GM12878 (cell line): Measurements from ENCODE around the gene OGFR. TPM values are rescaled to one million over a fixed set of nuclear protein-coding genes. Genes with fewer than 3 reads are reported as not detected.
A peak's percentile ranks its signal among the peaks of the same experiment; 100 is the strongest.

Experiments used
- BACH1 ChIP-seq: fragments of 450-650 bp; IDR thresholded peaks from 2 replicates; pipeline ENCODE4 v1.6.1; 2017; ENCODE audit warnings: mild to moderate bottlenecking, borderline replicate concordance
- CBFB ChIP-seq: IDR thresholded peaks from 2 replicates; pipeline ENCODE4 v1.6.1; 2016; ENCODE audit warnings: antibody characterized with exemption, low read depth
- EGR1 ChIP-seq, 2 experiments: IDR thresholded peaks; 1 replicate in 1 of 2; 2 replicates in 1 of 2; pipeline ENCODE4 v1.6.1; 2011 to 2012; ENCODE audit warnings: low read depth in 2 of 2, low read length in 2 of 2, borderline replicate concordance in 1 of 2, mild to moderate bottlenecking in 1 of 2, moderate library complexity in 1 of 2
- GABPA ChIP-seq: IDR thresholded peaks from 2 replicates; pipeline ENCODE4 v1.6.1; 2014; ENCODE audit warnings: antibody characterized with exemption, low read depth, mild to moderate bottlenecking, inconsistent platforms
- HDGF ChIP-seq: fragments of 450-650 bp; IDR thresholded peaks from 2 replicates; pipeline ENCODE4 v1.6.1; 2016; ENCODE audit warnings: antibody characterized with exemption
- IRF4 ChIP-seq: IDR thresholded peaks from 2 replicates; pipeline ENCODE4 v1.6.1; 2011; ENCODE audit warnings: low read depth, low read length
- PAX5 ChIP-seq: IDR thresholded peaks from 2 replicates; pipeline ENCODE4 v1.6.1; 2011; ENCODE audit warnings: low read depth, low read length, borderline replicate concordance
- ZNF384 ChIP-seq: IDR thresholded peaks from 2 replicates; pipeline ENCODE4 v1.6.1; 2012; ENCODE audit warnings: low read depth, mild to moderate bottlenecking, low read length, improper control_type of control experiment, borderline replicate concordance
- polyA plus RNA-seq, 11 experiments: library from polyadenylated mRNA; depleted of rRNA in 4 of 11; unstranded in 6 of 11; stranded (reverse) in 5 of 11; fragments of >200 nt; fragmentation: Nextera tagmentation in 4 of 11; fragmentation: Illumina TruSeq in 1 of 11; extraction: Ambion mirVana in 4 of 11; extraction: Trizol in 1 of 11; gene quantifications; 1 replicate in 1 of 11; 2 replicates in 10 of 11; pipeline versions ENCODE4 v1.2.1 to v1.2.3, GENCODE V29; 2011 to 2016; ENCODE audit warnings: inconsistent platforms in 2 of 11, missing spikeins in 2 of 11, low read depth in 1 of 11
- total RNA-seq, 4 experiments: library from RNA; depleted of rRNA in 3 of 4; stranded (reverse); fragments of >200 nt in 3 of 4; fragmentation: Illumina TruSeq in 1 of 4; extraction: Trizol in 1 of 4; gene quantifications; 2 replicates each; pipeline versions ENCODE4 v1.2.1 to v1.2.3, GENCODE V29; 2013 to 2021
- TF ChIP-seq, protein P1 (sequence below): fragments of 450-650 bp; IDR thresholded peaks from 2 replicates; pipeline ENCODE4 v1.6.1; 2018; ENCODE audit warnings: mild to moderate bottlenecking, low read depth, moderate library complexity; ENCODE audit not compliant: partially characterized antibody
- TF ChIP-seq, protein P2 (sequence below): fragments of 450-650 bp; formaldehyde crosslinking; IDR thresholded peaks from 2 replicates; pipeline ENCODE4 v1.5.0; 2022; ENCODE audit warnings: mild to moderate bottlenecking, missing genetic modification characterization
- TF ChIP-seq, protein P3 (sequence below): IDR thresholded peaks from 2 replicates; pipeline ENCODE4 v1.6.1; 2011; ENCODE audit warnings: low read depth, mild to moderate bottlenecking, low read length, moderate library complexity, borderline replicate concordance; ENCODE audit errors: extremely low read depth
- TF ChIP-seq, protein P4 (sequence below): fragments of 450-650 bp; IDR thresholded peaks from 2 replicates; pipeline ENCODE4 v1.6.1; 2017; ENCODE audit warnings: mild to moderate bottlenecking, low read depth, inconsistent platforms; ENCODE audit not compliant: poor library complexity, severe bottlenecking
- TF ChIP-seq, protein P5 (sequence below): IDR thresholded peaks from 2 replicates; pipeline ENCODE4 v1.6.1; 2011; ENCODE audit warnings: borderline replicate concordance, low read depth, mild to moderate bottlenecking, moderate library complexity, low read length; ENCODE audit not compliant: insufficient read depth, poor library complexity, severe bottlenecking
- TF ChIP-seq, protein P6 (sequence below): IDR thresholded peaks from 2 replicates; pipeline ENCODE4 v1.6.1; 2011; ENCODE audit warnings: mild to moderate bottlenecking, low read depth, low read length, moderate library complexity; ENCODE audit not compliant: insufficient replicate concordance

OGFR gene
- total and polyA plus RNA-seq, 10 of the 15 experiments (the other 5 are each of a cell fraction or from before 2014, with no cell fraction given): 0.72 to 62.1 (median 27.3) TPM

DNA sequence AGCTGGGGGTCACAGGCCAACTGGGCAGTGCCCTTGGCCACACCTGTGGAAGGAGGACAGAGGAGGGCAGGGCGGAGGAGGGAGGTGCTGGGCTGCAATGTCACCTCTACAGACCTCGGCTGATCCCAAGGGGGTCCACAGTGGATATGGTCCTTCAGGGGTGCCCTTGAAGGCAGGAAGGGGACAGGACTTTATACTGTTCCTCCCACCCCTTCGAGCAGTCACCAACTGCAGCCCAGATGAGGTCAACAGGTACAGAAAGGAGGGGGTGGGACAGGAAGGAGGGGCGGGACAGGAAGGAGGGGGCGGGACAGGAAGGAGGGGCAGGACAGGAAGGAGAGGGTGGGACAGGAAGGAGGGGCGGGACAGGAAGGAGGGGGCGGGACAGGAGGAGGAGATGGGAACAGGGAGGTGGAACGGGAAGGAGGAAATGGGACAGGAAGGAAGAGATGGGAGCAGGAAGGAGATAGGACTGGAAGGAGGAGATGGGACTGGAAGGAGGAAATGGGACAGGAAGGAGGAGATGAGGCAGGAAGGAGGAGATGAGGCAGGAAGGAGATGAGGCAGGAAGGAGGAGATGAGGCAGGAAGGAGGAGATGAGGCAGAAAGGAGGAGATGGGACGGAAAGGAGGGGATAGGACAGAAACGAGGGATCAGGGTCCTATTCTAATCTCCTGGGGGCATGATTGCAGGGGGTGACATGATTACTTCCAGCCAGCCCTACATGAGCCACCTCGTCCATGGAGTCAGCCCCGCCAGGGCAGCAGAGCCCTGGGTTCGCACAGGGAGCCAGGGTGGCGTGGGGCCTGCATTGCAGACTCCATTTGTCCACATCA, 27.7 kb upstream of the OGFR start (continued):
- TF ChIP-seq, protein P1, sequence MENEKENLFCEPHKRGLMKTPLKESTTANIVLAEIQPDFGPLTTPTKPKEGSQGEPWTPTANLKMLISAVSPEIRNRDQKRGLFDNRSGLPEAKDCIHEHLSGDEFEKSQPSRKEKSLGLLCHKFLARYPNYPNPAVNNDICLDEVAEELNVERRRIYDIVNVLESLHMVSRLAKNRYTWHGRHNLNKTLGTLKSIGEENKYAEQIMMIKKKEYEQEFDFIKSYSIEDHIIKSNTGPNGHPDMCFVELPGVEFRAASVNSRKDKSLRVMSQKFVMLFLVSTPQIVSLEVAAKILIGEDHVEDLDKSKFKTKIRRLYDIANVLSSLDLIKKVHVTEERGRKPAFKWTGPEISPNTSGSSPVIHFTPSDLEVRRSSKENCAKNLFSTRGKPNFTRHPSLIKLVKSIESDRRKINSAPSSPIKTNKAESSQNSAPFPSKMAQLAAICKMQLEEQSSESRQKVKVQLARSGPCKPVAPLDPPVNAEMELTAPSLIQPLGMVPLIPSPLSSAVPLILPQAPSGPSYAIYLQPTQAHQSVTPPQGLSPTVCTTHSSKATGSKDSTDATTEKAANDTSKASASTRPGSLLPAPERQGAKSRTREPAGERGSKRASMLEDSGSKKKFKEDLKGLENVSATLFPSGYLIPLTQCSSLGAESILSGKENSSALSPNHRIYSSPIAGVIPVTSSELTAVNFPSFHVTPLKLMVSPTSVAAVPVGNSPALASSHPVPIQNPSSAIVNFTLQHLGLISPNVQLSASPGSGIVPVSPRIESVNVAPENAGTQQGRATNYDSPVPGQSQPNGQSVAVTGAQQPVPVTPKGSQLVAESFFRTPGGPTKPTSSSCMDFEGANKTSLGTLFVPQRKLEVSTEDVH: no peak
- 0 out of 2 replicates have a peak, but pooled peaks have one; percentile 54 for TF ChIP-seq HDGF
- TF ChIP-seq EGR1 (IDR thresholded peaks at IDR 0.05; ENCODE audit: borderline replicate concordance in 1 of 2, low read depth in 2 of 2, low read length in 2 of 2): peak in 1 of 2 experiments; percentile 52; a peak in 1 of 3 replicates
- TF ChIP-seq, protein P2, sequence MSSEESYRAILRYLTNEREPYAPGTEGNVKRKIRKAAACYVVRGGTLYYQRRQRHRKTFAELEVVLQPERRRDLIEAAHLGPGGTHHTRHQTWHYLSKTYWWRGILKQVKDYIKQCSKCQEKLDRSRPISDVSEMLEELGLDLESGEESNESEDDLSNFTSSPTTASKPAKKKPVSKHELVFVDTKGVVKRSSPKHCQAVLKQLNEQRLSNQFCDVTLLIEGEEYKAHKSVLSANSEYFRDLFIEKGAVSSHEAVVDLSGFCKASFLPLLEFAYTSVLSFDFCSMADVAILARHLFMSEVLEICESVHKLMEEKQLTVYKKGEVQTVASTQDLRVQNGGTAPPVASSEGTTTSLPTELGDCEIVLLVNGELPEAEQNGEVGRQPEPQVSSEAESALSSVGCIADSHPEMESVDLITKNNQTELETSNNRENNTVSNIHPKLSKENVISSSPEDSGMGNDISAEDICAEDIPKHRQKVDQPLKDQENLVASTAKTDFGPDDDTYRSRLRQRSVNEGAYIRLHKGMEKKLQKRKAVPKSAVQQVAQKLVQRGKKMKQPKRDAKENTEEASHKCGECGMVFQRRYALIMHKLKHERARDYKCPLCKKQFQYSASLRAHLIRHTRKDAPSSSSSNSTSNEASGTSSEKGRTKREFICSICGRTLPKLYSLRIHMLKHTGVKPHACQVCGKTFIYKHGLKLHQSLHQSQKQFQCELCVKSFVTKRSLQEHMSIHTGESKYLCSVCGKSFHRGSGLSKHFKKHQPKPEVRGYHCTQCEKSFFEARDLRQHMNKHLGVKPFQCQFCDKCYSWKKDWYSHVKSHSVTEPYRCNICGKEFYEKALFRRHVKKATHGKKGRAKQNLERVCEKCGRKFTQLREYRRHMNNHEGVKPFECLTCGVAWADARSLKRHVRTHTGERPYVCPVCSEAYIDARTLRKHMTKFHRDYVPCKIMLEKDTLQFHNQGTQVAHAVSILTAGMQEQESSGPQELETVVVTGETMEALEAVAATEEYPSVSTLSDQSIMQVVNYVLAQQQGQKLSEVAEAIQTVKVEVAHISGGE (CRISPR knock-in tag): no peak
- TF ChIP-seq, protein P3, sequence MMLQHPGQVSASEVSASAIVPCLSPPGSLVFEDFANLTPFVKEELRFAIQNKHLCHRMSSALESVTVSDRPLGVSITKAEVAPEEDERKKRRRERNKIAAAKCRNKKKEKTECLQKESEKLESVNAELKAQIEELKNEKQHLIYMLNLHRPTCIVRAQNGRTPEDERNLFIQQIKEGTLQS: no peak
- no peak for TF ChIP-seq ZNF384
- TF ChIP-seq, protein P4, sequence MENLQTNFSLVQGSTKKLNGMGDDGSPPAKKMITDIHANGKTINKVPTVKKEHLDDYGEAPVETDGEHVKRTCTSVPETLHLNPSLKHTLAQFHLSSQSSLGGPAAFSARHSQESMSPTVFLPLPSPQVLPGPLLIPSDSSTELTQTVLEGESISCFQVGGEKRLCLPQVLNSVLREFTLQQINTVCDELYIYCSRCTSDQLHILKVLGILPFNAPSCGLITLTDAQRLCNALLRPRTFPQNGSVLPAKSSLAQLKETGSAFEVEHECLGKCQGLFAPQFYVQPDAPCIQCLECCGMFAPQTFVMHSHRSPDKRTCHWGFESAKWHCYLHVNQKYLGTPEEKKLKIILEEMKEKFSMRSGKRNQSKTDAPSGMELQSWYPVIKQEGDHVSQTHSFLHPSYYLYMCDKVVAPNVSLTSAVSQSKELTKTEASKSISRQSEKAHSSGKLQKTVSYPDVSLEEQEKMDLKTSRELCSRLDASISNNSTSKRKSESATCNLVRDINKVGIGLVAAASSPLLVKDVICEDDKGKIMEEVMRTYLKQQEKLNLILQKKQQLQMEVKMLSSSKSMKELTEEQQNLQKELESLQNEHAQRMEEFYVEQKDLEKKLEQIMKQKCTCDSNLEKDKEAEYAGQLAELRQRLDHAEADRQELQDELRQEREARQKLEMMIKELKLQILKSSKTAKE: no peak
- TF ChIP-seq IRF4: no peak
- peak; percentile 61; the same call in 1 of the 2 replicates for TF ChIP-seq GABPA
- TF ChIP-seq, protein P5, sequence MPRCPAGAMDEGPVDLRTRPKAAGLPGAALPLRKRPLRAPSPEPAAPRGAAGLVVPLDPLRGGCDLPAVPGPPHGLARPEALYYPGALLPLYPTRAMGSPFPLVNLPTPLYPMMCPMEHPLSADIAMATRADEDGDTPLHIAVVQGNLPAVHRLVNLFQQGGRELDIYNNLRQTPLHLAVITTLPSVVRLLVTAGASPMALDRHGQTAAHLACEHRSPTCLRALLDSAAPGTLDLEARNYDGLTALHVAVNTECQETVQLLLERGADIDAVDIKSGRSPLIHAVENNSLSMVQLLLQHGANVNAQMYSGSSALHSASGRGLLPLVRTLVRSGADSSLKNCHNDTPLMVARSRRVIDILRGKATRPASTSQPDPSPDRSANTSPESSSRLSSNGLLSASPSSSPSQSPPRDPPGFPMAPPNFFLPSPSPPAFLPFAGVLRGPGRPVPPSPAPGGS: no peak
- TF ChIP-seq, protein P6, sequence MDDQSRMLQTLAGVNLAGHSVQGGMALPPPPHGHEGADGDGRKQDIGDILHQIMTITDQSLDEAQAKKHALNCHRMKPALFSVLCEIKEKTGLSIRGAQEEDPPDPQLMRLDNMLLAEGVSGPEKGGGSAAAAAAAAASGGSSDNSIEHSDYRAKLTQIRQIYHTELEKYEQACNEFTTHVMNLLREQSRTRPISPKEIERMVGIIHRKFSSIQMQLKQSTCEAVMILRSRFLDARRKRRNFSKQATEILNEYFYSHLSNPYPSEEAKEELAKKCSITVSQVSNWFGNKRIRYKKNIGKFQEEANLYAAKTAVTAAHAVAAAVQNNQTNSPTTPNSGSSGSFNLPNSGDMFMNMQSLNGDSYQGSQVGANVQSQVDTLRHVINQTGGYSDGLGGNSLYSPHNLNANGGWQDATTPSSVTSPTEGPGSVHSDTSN: no peak
- TF ChIP-seq BACH1: no peak
- no peak for TF ChIP-seq PAX5
- no peak for TF ChIP-seq CBFB
